BLaER1 treated with 17β-estradiol and CSF1 and Interleukin-3, amounts not matched to agents 10 nM and 100 nM (cell line): ENCODE data around the gene WDR18.

Experiments
- H3K27ac ChIP-seq, 11 experiments: shearing (Covaris generic); formaldehyde crosslinking; 2 replicates each; pipeline ENCODE4 v1.8.1; 2022
- H3K27me3 ChIP-seq, 11 experiments: shearing (Covaris generic); formaldehyde crosslinking; 2 replicates each; pipeline ENCODE4 v1.8.1; 2022
- H3K36me3 ChIP-seq, 11 experiments: shearing (Covaris generic); formaldehyde crosslinking; 2 replicates each; pipeline ENCODE4 v1.8.1; 2022
- H3K4me1 ChIP-seq, 10 experiments: shearing (Covaris generic); formaldehyde crosslinking; 2 replicates each; pipeline ENCODE4 v1.8.1; 2022
- H3K4me2 ChIP-seq, 11 experiments: shearing (Covaris generic); formaldehyde crosslinking; 2 replicates each; pipeline ENCODE4 v1.8.1; 2022
- H3K4me3 ChIP-seq, 10 experiments: shearing (Covaris generic); formaldehyde crosslinking; 2 replicates each; pipeline ENCODE4 v1.8.1; 2022
- H3K9ac ChIP-seq, 11 experiments: shearing (Covaris generic); formaldehyde crosslinking; 2 replicates each; pipeline ENCODE4 v1.8.1; 2022
- H3K9me3 ChIP-seq, 11 experiments: shearing (Covaris generic); formaldehyde crosslinking; replicated peaks in 1 of 11; 2 replicates each; pipeline ENCODE4 v1.8.1; 2022
- H4K20me1 ChIP-seq, 11 experiments: shearing (Covaris generic); formaldehyde crosslinking; 2 replicates each; pipeline ENCODE4 v1.8.1; 2022
- Cebpa-rat ChIP-seq, 11 experiments: shearing (Covaris generic); IDR thresholded peaks; 2 replicates each; pipeline ENCODE4 v1.8.1; 2022

WDR18 gene

DNA sequence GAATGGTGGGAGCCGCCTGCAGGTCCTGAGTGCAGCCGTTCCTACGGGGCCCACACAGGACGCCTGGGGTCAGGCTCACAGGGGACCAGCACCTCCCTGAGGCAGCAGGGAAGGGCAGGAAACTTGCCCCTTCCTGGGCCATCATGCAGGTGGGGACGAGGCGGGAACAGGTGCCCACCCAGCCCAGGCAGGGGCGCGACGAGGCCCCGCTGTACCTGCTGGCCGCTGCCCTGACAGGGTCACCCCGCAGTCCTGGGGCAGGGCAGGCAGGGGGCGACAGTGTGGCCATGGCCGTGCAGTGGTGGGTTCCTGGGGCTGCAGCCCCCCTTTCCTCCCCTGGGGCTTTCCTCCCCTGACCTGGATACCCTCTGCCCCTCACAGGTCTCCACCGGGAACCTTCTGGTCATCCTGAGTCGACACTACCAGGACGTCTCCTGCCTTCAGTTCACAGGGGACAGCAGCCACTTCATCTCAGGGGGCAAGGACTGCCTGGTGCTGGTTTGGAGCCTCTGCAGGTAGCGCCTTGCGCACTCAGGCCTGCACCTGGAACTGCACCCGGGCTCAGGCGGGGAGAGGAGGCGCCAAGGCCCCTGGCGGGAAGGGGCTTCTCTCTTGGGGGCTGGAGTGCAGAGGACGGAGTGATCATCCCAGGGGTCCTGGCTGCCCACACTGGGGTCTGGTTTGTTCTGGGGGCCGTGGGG is 5.4 kb downstream of the WDR18 start:
- H3K4me3 ChIP-seq: no peak overlapping the region
- peaks cover 46 to 83% (median 77%) of the 10 kb centered on the region in 11 experiments for H3K36me3 ChIP-seq
- no peak overlapping the region for H3K27ac ChIP-seq
- peak overlapping the region; percentile 22 to 59 (median 35); a peak in 16 of 22 replicates for H3K4me2 ChIP-seq
- peaks cover 14 to 47% (median 31%) of the 10 kb centered on the region in 10 experiments for H3K4me1 ChIP-seq
- H3K9ac ChIP-seq: peak overlapping the region in 1 of 11 experiments; percentile 4; a peak in 1 of 22 replicates
- peaks cover 0 to 6% (median 2%) of the 10 kb centered on the region in 11 experiments; a peak in 14 of 22 replicates for H3K27me3 ChIP-seq
- H4K20me1 ChIP-seq: peaks cover 0 to 89% (median 56%) of the 10 kb centered on the region in 11 experiments; a peak in 19 of 22 replicates
- 0 out of 22 replicates have a peak, but pooled peaks cover 0 to 5% (median 0%) of the 10 kb centered on the region in 11 experiments for H3K9me3 ChIP-seq
- no peak for TF ChIP-seq Cebpa-rat (IDR thresholded peaks at IDR 0.05)

DNA sequence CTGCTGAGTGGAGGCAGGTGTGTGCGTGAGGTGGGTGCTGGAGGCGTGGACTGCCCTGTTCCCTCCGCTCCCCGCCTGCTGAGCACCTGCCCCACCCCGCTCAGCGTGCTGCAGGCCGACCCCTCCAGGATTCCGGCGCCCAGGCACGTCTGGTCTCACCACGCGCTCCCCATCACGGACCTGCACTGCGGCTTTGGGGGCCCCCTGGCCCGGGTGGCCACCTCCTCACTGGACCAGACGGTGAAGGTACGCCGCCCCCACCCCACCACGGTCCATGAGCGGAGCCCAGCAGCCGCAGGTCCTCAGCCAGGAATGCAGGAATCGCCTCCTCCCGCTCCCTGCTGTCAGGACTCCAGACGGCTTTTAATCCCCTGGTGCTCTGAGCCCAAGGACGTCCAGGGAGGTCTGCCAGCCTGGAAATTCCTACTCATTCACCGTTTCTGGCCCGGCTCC is 6.0 kb downstream of the WDR18 start:
- Histone ChIP-seq H4K20me1 (peaks cover 0 to 92% (median 60%) of the 10 kb centered on the region in 11 experiments; a peak in 21 of 22 replicates), H3K4me3 (no peak overlapping the region), H3K4me1 (peaks cover 9 to 48% (median 31%) of the 10 kb centered on the region in 10 experiments), H3K27ac (no peak overlapping the region), H3K27me3 (peaks cover 5 to 12% (median 9%) of the 10 kb centered on the region in 11 experiments; a peak in 21 of 22 replicates), H3K9me3 (0 out of 22 replicates have a peak, but pooled peaks cover 0 to 5% (median 0%) of the 10 kb centered on the region in 11 experiments), H3K9ac (0 out of 22 replicates have a peak overlapping the region, but pooled peaks of 1 of the 11 experiments have one; percentile 4), H3K36me3 (peaks cover 47 to 88% (median 81%) of the 10 kb centered on the region in 11 experiments), H3K4me2 (no peak overlapping the region)
- TF ChIP-seq Cebpa-rat (IDR thresholded peaks at IDR 0.05): no peak

DNA sequence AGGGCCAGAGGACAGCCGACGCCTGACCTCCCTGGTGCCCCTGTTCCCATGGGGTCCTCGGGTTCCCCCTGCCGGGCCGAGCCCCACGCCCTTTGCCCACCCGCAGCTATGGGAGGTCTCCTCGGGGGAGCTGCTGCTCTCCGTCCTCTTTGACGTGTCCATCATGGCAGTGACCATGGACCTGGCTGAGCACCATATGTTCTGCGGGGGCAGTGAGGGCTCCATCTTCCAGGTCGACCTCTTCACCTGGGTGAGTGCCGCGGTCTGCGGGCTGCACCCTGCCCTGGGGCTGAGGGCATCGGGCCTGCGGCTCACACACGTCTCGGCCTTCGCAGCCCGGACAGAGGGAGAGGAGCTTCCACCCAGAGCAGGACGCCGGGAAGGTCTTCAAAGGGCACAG is 6.6 kb downstream of the WDR18 start:
- peaks cover 5 to 46% (median 30%) of the 10 kb centered on the region in 10 experiments; a peak in 18 of 20 replicates for H3K4me1 ChIP-seq
- H3K27ac ChIP-seq: no peak overlapping the region
- H3K36me3 ChIP-seq: peaks cover 47 to 90% (median 78%) of the 10 kb centered on the region in 11 experiments
- H3K4me3 ChIP-seq: no peak overlapping the region
- H3K9ac ChIP-seq: no peak overlapping the region
- peaks cover 11 to 18% (median 15%) of the 10 kb centered on the region in 11 experiments for H3K27me3 ChIP-seq
- 0 out of 22 replicates have a peak, but pooled peaks cover 0 to 5% (median 0%) of the 10 kb centered on the region in 11 experiments for H3K9me3 ChIP-seq
- H3K4me2 ChIP-seq: no peak overlapping the region
- H4K20me1 ChIP-seq: peaks cover 0 to 92% (median 63%) of the 10 kb centered on the region in 11 experiments; a peak in 21 of 22 replicates
- no peak for TF ChIP-seq Cebpa-rat (IDR thresholded peaks at IDR 0.05)

DNA sequence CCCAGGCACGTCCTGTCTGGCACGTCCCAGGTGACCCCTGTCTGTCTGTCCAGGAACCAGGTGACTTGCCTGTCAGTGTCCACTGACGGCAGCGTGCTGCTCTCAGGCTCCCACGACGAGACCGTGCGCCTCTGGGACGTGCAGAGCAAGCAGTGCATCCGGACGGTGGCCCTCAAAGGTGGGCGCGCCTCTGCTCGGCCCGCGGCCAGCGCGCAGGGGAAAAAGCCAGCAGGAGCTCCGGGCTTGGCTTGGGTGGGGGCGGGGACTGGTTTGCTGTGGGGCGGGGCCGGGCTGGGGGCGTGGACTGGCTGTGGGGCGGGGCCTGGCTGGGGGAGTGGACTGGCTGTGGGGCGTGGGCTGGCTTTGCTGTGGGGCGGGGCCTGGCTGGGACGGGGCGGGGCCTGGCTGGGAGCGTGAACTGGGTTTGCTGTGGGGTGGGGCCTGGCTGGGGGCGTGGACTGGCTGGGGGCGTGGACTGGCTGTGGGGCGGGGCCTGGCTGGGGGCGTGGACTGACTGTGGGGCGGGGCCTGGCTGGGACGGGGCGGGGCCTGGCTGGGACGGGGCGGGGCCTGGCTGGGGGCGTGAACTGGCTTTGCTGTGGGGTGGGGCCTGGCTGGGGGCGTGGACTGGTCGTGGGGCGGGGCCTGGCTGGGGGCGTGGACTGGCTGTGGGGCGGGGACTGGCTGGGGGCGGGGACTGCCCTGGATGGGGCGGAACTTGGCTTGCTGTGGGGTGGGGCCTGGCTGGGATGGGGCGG is 7.2 kb downstream of the WDR18 start:
- no peak overlapping the region for H3K4me2 ChIP-seq
- H3K27me3 ChIP-seq: peaks cover 17 to 24% (median 21%) of the 10 kb centered on the region in 11 experiments
- no peak for TF ChIP-seq Cebpa-rat (IDR thresholded peaks at IDR 0.05)
- no peak overlapping the region for H3K9ac ChIP-seq
- peaks cover 10 to 49% (median 36%) of the 10 kb centered on the region in 10 experiments for H3K4me1 ChIP-seq
- no peak overlapping the region for H3K4me3 ChIP-seq
- no peak overlapping the region for H3K27ac ChIP-seq
- H4K20me1 ChIP-seq: peaks cover 0 to 92% (median 67%) of the 10 kb centered on the region in 11 experiments; a peak in 21 of 22 replicates
- peaks cover 45 to 84% (median 72%) of the 10 kb centered on the region in 11 experiments for H3K36me3 ChIP-seq
- 0 out of 22 replicates have a peak, but pooled peaks cover 0 to 5% (median 0%) of the 10 kb centered on the region in 11 experiments for H3K9me3 ChIP-seq

DNA sequence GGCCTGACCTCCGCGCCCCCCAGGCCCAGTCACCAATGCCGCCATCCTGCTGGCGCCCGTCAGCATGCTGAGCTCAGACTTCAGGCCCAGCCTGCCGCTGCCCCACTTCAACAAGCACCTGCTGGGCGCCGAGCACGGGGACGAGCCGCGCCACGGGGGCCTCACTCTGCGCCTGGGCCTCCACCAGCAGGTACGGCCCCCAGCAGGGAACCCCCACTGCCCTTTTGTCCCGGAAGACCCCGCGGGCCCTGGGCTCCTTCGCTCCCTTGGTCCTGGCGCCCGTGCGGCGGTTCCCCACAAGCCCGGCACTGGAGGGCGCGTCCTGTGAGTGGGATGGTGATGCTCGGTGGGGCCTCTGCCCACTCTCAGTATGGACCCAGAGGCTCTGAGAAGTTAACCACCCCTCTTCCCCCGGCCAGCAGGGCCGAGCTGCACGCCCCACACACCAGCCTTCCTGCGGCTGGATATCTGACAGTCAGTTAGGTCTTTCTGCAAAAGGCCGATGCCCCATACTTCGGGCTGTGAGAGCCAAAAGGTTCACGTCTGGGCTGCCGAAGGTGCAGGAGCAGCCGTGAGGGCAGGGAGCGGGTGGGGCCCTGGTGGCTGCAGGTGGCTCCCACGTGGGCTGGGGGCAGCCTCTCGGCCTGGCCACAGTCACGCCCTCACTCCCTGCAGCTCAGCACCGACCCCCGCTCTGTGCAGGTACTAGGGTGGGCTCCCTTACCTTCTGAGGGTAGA is 8.0 kb downstream of the WDR18 start:
- no peak overlapping the region for H3K4me3 ChIP-seq
- no peak for TF ChIP-seq Cebpa-rat (IDR thresholded peaks at IDR 0.05)
- H3K36me3 ChIP-seq: peaks cover 37 to 76% (median 64%) of the 10 kb centered on the region in 11 experiments
- no peak overlapping the region for H3K27ac ChIP-seq
- H3K9ac ChIP-seq: no peak overlapping the region
- H3K9me3 ChIP-seq: 0 out of 22 replicates have a peak, but pooled peaks cover 0 to 5% (median 0%) of the 10 kb centered on the region in 11 experiments
- H3K4me2 ChIP-seq: no peak overlapping the region
- peaks cover 0 to 91% (median 70%) of the 10 kb centered on the region in 11 experiments; a peak in 21 of 22 replicates for H4K20me1 ChIP-seq
- peaks cover 13 to 51% (median 39%) of the 10 kb centered on the region in 10 experiments for H3K4me1 ChIP-seq
- peaks cover 25 to 31% (median 28%) of the 10 kb centered on the region in 11 experiments for H3K27me3 ChIP-seq

DNA sequence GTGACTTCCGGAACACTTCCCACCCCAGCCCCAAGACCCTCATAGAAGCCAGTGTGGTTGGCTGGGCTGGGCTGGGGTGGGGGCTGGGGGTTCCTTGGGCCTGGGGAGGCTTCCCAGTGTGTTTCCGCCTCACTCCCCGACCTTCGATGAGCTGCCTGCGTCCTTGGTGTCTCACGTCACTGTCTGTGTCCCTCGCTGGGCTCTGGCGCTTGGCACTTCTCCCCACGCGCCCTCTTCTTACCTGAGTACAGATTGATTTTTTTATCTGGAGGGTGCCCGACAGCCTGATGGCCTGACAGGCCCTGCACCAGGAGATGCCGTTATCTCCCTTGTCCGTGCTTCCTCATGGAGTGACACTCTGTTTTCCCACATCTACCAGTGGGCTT is 8.5 kb downstream of the WDR18 start:
- no peak for TF ChIP-seq Cebpa-rat (IDR thresholded peaks at IDR 0.05)
- 0 out of 22 replicates have a peak, but pooled peaks cover 0 to 5% (median 0%) of the 10 kb centered on the region in 11 experiments for H3K9me3 ChIP-seq
- H3K27me3 ChIP-seq: peaks cover 30 to 37% (median 34%) of the 10 kb centered on the region in 11 experiments
- peaks cover 0 to 87% (median 70%) of the 10 kb centered on the region in 11 experiments; a peak in 21 of 22 replicates for H4K20me1 ChIP-seq
- no peak overlapping the region for H3K4me3 ChIP-seq
- peaks cover 32 to 70% (median 59%) of the 10 kb centered on the region in 11 experiments for H3K36me3 ChIP-seq
- no peak overlapping the region for H3K27ac ChIP-seq
- no peak overlapping the region for H3K9ac ChIP-seq
- no peak overlapping the region for H3K4me2 ChIP-seq
- H3K4me1 ChIP-seq: peaks cover 13 to 47% (median 39%) of the 10 kb centered on the region in 10 experiments

GRCh38 chr19:993361-993830 is 9.3 kb downstream of the WDR18 start:
- peaks cover 30 to 63% (median 54%) of the 10 kb centered on the region in 11 experiments for H3K36me3 ChIP-seq
- H3K27ac ChIP-seq: no peak overlapping the region
- TF ChIP-seq Cebpa-rat (IDR thresholded peaks at IDR 0.05): no peak
- no peak overlapping the region for H3K4me2 ChIP-seq
- peaks cover 37 to 44% (median 41%) of the 10 kb centered on the region in 11 experiments for H3K27me3 ChIP-seq
- peaks cover 0 to 85% (median 65%) of the 10 kb centered on the region in 11 experiments; a peak in 21 of 22 replicates for H4K20me1 ChIP-seq
- no peak overlapping the region for H3K4me3 ChIP-seq
- H3K9me3 ChIP-seq: 0 out of 22 replicates have a peak, but pooled peaks cover 0 to 5% (median 0%) of the 10 kb centered on the region in 11 experiments
- peaks cover 13 to 41% (median 34%) of the 10 kb centered on the region in 10 experiments for H3K4me1 ChIP-seq
- H3K9ac ChIP-seq: no peak overlapping the region
